K562 (cell line): ENCODE measurements around the gene NIPAL4. TPM values are rescaled to one million over a fixed set of nuclear protein-coding genes. Genes with fewer than 3 reads are reported as not detected.

ENCODE experiments used
- ATAC-seq: fragments of 200-7000 bp; cut with Tn5 transposase; 3 replicates; pipeline ENCODE4 v1.9.1; 2020; ENCODE audit warnings: moderate library complexity
- BruUV-seq: library from RNA; stranded (reverse); fragments of 400-500 nt; replicated peaks from 2 replicates; lab custom pipeline; 2021; lab: Mats Ljungman, UMichigan
- CTCF ChIA-PET: fragments of 300-600 bp; formaldehyde crosslinking; extraction: SDS; loops from one replicate; lab custom pipeline; 2021; ENCODE audit warnings: low intra/inter-chr PET ratio; lab: Yijun Ruan, JAX
- POLR2A ChIA-PET: fragments of 300-600, 350-650 bp; sonication (Branson Sonifier 250); formaldehyde crosslinking; extraction: SDS; loops from one replicate; lab custom pipeline; 2021; ENCODE audit warnings: antibody characterized with exemption, inconsistent platforms; lab: Yijun Ruan, JAX
- DNase-seq, 4 experiments: peaks; one replicate each; pipeline versions ENCODE4 v3.0.0 to v3.0.0-alpha.2; 2011 to 2018; ENCODE audit warnings: low spot score in 3 of 4, mixed read lengths in 3 of 4; ENCODE audit errors: extremely low read depth in 1 of 4
- FAIRE-seq: peaks from 2 replicates; lab custom pipeline; 2011; peaks lifted over from hg19 to GRCh38; lab: Jason Lieb, UNC
- H2AFZ ChIP-seq: 2 replicates; pipeline ENCODE4 v1.6.0; 2011; ENCODE audit warnings: low read depth, low read length, control low read depth, inconsistent platforms
- H3K27ac ChIP-seq: fragments of 200-600 bp; 3 replicates; pipeline ENCODE4 v1.8.0; 2011; ENCODE audit warnings: low read depth, mild to moderate bottlenecking, control low read depth, inconsistent platforms, low read length, moderate library complexity, mixed read lengths; ENCODE audit errors: extremely low read depth
- H3K27me3 ChIP-seq, 2 experiments: fragments of 300-600 bp in 1 of 2; 2 replicates in 1 of 2; 3 replicates in 1 of 2; pipeline versions ENCODE4 v1.6.0 to v1.8.0; 2011; ENCODE audit warnings: inconsistent platforms in 2 of 2, low read length in 2 of 2, mild to moderate bottlenecking in 1 of 2, mixed read lengths in 1 of 2, moderate library complexity in 1 of 2; ENCODE audit not compliant: control insufficient read depth in 2 of 2, insufficient read depth in 2 of 2
- H3K36me3 ChIP-seq: fragments of 300-600 bp; 3 replicates; pipeline ENCODE4 v1.8.0; 2011; ENCODE audit warnings: mild to moderate bottlenecking, low read length, inconsistent platforms; ENCODE audit not compliant: control insufficient read depth, insufficient read depth
- H3K4me1 ChIP-seq, 2 experiments: fragments of 200-600 bp in 1 of 2; replicated peaks in 1 of 2; 2 replicates in 1 of 2; 3 replicates in 1 of 2; pipeline versions ENCODE4 v1.5.1 to v1.8.0; 2011; ENCODE audit warnings: inconsistent platforms in 2 of 2, low read length in 2 of 2, mild to moderate bottlenecking in 1 of 2, mixed read lengths in 1 of 2, moderate library complexity in 1 of 2; ENCODE audit not compliant: control insufficient read depth in 2 of 2, insufficient read depth in 2 of 2
- H3K4me2 ChIP-seq: 2 replicates; pipeline ENCODE4 v1.6.1; 2011; ENCODE audit warnings: low read length, control low read depth, inconsistent platforms, mixed read lengths; ENCODE audit not compliant: insufficient read depth
- H3K4me3 ChIP-seq: fragments of 200-600 bp; sonication (generic), shearing (Covaris generic); 2 replicates; pipeline ENCODE4 v1.5.1; 2016; ENCODE audit warnings: control low read depth, inconsistent platforms
- H3K79me2 ChIP-seq: fragments of 200-600 bp; 3 replicates; pipeline ENCODE4 v1.8.0; 2011; ENCODE audit warnings: low read length, inconsistent platforms; ENCODE audit not compliant: control insufficient read depth, insufficient read depth
- H3K9ac ChIP-seq, 2 experiments: 2 replicates each; pipeline versions ENCODE4 v1.6.0 to v1.6.1; 2011; ENCODE audit warnings: low read depth in 2 of 2, low read length in 2 of 2, control low read depth in 1 of 2, inconsistent platforms in 1 of 2, mild to moderate bottlenecking in 1 of 2, mixed read lengths in 1 of 2; ENCODE audit not compliant: insufficient read depth in 1 of 2
- H3K9me1 ChIP-seq: one replicate; pipeline ENCODE4 v1.6.0; 2011; ENCODE audit warnings: inconsistent platforms, mild to moderate bottlenecking, low read length, moderate library complexity; ENCODE audit not compliant: control insufficient read depth, insufficient read depth
- H3K9me3 ChIP-seq: replicated peaks from 2 replicates; pipeline ENCODE4 v1.5.1; 2011; ENCODE audit warnings: low read depth, low read length, inconsistent platforms; ENCODE audit not compliant: control insufficient read depth, insufficient read depth
- H4K20me1 ChIP-seq: replicated peaks from 2 replicates; pipeline ENCODE4 v1.6.1; 2011; ENCODE audit warnings: low read length, inconsistent platforms, mixed read lengths; ENCODE audit not compliant: control insufficient read depth, insufficient read depth
- CREB3 ChIP-seq: fragments of 450-650 bp; conservative IDR thresholded peaks from 2 replicates; pipeline ENCODE4 v1.6.1; 2016; ENCODE audit warnings: missing genetic modification characterization, low read depth, mild to moderate bottlenecking, missing compliant biosample characterization, moderate library complexity
- CTCF ChIP-seq, 3 experiments: IDR thresholded peaks in 2 of 3; conservative IDR thresholded peaks in 1 of 3; 2 replicates each; pipeline ENCODE4 v1.5.1; 2011 to 2012; ENCODE audit warnings: low read length in 3 of 3, mild to moderate bottlenecking in 3 of 3, control low read depth in 2 of 3, improper control_type of control experiment in 1 of 3, inconsistent platforms in 1 of 3, low read depth in 1 of 3, mixed read lengths in 1 of 3, moderate library complexity in 1 of 3; ENCODE audit not compliant: insufficient read depth in 2 of 3
- DEAF1 ChIP-seq: fragments of 450-650 bp; formaldehyde crosslinking; IDR thresholded peaks from 2 replicates; pipeline ENCODE4 v1.4.0; 2020; ENCODE audit warnings: mild to moderate bottlenecking, moderate library complexity
- FOXK2 ChIP-seq, 2 experiments: fragments of 450-650 bp; IDR thresholded peaks in 1 of 2; conservative IDR thresholded peaks in 1 of 2; 2 replicates each; pipeline ENCODE4 v1.6.1; 2016; ENCODE audit warnings: low read depth in 2 of 2, mild to moderate bottlenecking in 1 of 2
- KAT8 ChIP-seq: fragments of 450-650 bp; IDR thresholded peaks from 2 replicates; pipeline ENCODE4 v1.6.1; 2016; ENCODE audit warnings: low read depth, mild to moderate bottlenecking
- KHSRP ChIP-seq: fragments of 450-650 bp; IDR thresholded peaks from 2 replicates; pipeline ENCODE4 v1.6.1; 2017
- LCOR ChIP-seq: sonication (generic); formaldehyde crosslinking; IDR thresholded peaks from 2 replicates; pipeline ENCODE4 v1.8.0; 2022; ENCODE audit warnings: mild to moderate bottlenecking, missing genetic modification reagents
- MYNN ChIP-seq, 2 experiments: sonication (generic); formaldehyde crosslinking in 1 of 2; IDR thresholded peaks; 2 replicates each; pipeline versions ENCODE4 v1.5.0 to v1.6.1; 2016 to 2020; ENCODE audit warnings: antibody characterized with exemption in 1 of 2, missing genetic modification reagents in 1 of 2
- NR2F6 ChIP-seq: fragments of 450-650 bp; formaldehyde crosslinking; IDR thresholded peaks from 2 replicates; pipeline ENCODE4 v1.4.0; 2020; ENCODE audit warnings: mild to moderate bottlenecking
- PHTF2 ChIP-seq: fragments of 250-450 bp; sonication (Bioruptor Pico); IDR thresholded peaks from 2 replicates; pipeline ENCODE4 v1.5.0; 2021; ENCODE audit warnings: mild to moderate bottlenecking
- POLR2H ChIP-seq: IDR thresholded peaks from 2 replicates; pipeline ENCODE4 v1.6.1; 2016; ENCODE audit warnings: missing genetic modification characterization, low read depth, mild to moderate bottlenecking, control low read depth, missing compliant biosample characterization, moderate library complexity
- SMARCA4 ChIP-seq: fragments of 450-650 bp; IDR thresholded peaks from 2 replicates; pipeline ENCODE4 v1.6.1; 2016
- TAF15 ChIP-seq: fragments of 200-400 bp; formaldehyde crosslinking; IDR thresholded peaks from 2 replicates; pipeline ENCODE4 v1.6.1; 2017; ENCODE audit warnings: mild to moderate bottlenecking, low read depth, low read length, moderate library complexity
- TBP ChIP-seq: optimal IDR thresholded peaks from 2 replicates; pipeline ENCODE3; 2011; ENCODE audit warnings: low read depth, low read length, improper control_type of control experiment
- ZBTB12 ChIP-seq: fragments of 250-450 bp; sonication (Bioruptor Pico); IDR thresholded peaks from 2 replicates; pipeline ENCODE4 v1.4.0; 2020
- ZBTB17 ChIP-seq: fragments of 450-650 bp; formaldehyde crosslinking; IDR thresholded peaks from 2 replicates; pipeline ENCODE4 v1.4.0; 2020; ENCODE audit warnings: mild to moderate bottlenecking
- ZNF830 ChIP-seq: fragments of 250-450 bp; sonication (Bioruptor Pico); IDR thresholded peaks from 2 replicates; pipeline ENCODE4 v1.5.0; 2021; ENCODE audit warnings: mild to moderate bottlenecking
- WGBS: fragments of 100-300 bp; shearing (Covaris generic); methylation state at CpG from one replicate; pipeline ENCODE4 v1.1.6; 2016; ENCODE audit warnings: low coverage, mixed read lengths; ENCODE audit not compliant: insufficient coverage; ENCODE audit errors: missing lambda C conversion rate; 5-methylcytosine and 5-hydroxymethylcytosine counted together
- in situ Hi-C: fragments of 300-500 bp; cut with MboI; formaldehyde crosslinking; loops from 4 replicates; pipeline ENCODE4 v1.15.0; 2018; ENCODE audit warnings: inconsistent platforms, mixed read lengths
- intact Hi-C: fragments of 100-400 bp; cut with micrococcal nuclease; formaldehyde crosslinking; loops from 2 replicates; pipeline ENCODE4 v1.14.2; 2022
- polyA plus RNA-seq, 8 experiments: library from polyadenylated mRNA; depleted of rRNA in 4 of 8; stranded (reverse) in 5 of 8; unstranded in 3 of 8; fragments of >200 nt; fragmentation: Nextera tagmentation in 2 of 8; fragmentation: Illumina TruSeq in 1 of 8; extraction: Ambion mirVana in 2 of 8; extraction: Trizol in 1 of 8; gene quantifications; 2 replicates each; pipeline versions ENCODE4 v1.2.1 to v1.2.3, GENCODE V29; 2011 to 2014; ENCODE audit warnings: inconsistent platforms in 1 of 8, missing spikeins in 1 of 8
- total RNA-seq, 7 experiments: library from RNA; depleted of rRNA in 6 of 7; stranded (reverse); fragments of >200 nt in 6 of 7; fragmentation: Illumina TruSeq in 2 of 7; extraction: Trizol in 2 of 7; gene quantifications; 2 replicates each; pipeline versions ENCODE4 v1.2.1 to v1.2.3, GENCODE V29; 2011 to 2021; ENCODE audit warnings: low replicate concordance in 1 of 7

The NIPAL4 gene
- total and polyA plus RNA-seq, 9 of the 15 experiments (the other 6 are each of a cell fraction or from before 2014, with no cell fraction given) = not detected

- no peaks in the 10 kb centered on the region for H3K79me2 ChIP-seq
- WGBS = 0% methylated on average over 4 of the region's 4 CpGs
- H3K4me2 ChIP-seq = no peak overlapping the region
- no peaks in the 10 kb centered on the region for H3K36me3 ChIP-seq
- no peaks in the 10 kb centered on the region for H3K9me1 ChIP-seq
- intact Hi-C loops = loop anchor here (1.0 to 5.0 kb wide), 3 partner anchors 45 to 311 kb away; partner anchors contain the start of gene LSM11
- ChIA-PET CTCF (interaction anchor here (0.7 to 3.3 kb wide), 7 partner anchors 45 to 1198 kb away, joined by 3 to 23 read pairs (median 5); partner anchors contain the start of gene LSM11), POLR2A (no interaction called here)
- no peak overlapping the region for H2AFZ ChIP-seq
- in situ Hi-C loops = no loop called here
- H3K9me3 ChIP-seq = no peaks in the 10 kb centered on the region
- FAIRE-seq (peak; percentile 65), ATAC-seq (peak; percentile 81), DNase-seq (peak in 1 of 4 experiments; percentile 43)
- no peaks in the 10 kb centered on the region for H3K27me3 ChIP-seq
- no peak overlapping the region for H3K27ac ChIP-seq
- BruUV-seq = no TSS peak
- H3K4me1 ChIP-seq = no peaks in the 10 kb centered on the region
- H4K20me1 ChIP-seq = no peaks in the 10 kb centered on the region
- H3K9ac ChIP-seq = no peak overlapping the region
- no peak overlapping the region for H3K4me3 ChIP-seq
- TF ChIP-seq DEAF1 (CRISPR knock-in tag) (0 out of 2 replicates have a peak, but pooled peaks have one; percentile 24), ZBTB12 (CRISPR knock-in tag) (no peak), CREB3 (tag) (no peak), KHSRP (no peak), TAF15 (no peak), ZBTB17 (no peak), TBP (no peak), ZNF830 (CRISPR knock-in tag) (no peak), KAT8 (no peak), PHTF2 (CRISPR knock-in tag) (no peak), CTCF (IDR thresholded peaks at IDR 0.05 in 2 of 3, conservative IDR thresholded peaks at IDR 0.05 in 1 of 3; ENCODE audit: insufficient read depth in 2 of 3, low read depth in 1 of 3, low read length in 3 of 3) (peak; percentile 54 to 63 (median 55)), MYNN (IDR thresholded peaks at IDR 0.05) (no peak), MYNN (CRISPR knock-in tag; IDR thresholded peaks at IDR 0.05) (no peak), LCOR (no peak), POLR2H (tag) (no peak), SMARCA4 (no peak), NR2F6 (CRISPR knock-in tag) (no peak), FOXK2 (conservative IDR thresholded peaks at IDR 0.05 in 1 of 2, IDR thresholded peaks at IDR 0.05 in 1 of 2; ENCODE audit: low read depth in 2 of 2) (no peak)
Measured at GRCh38 chr5:157431544-157432200, 28.3 kb upstream of the NIPAL4 start.
